ENCODE results near the gene THBS1. TPM values are rescaled to one million over a fixed set of nuclear protein-coding genes. Genes with fewer than 3 reads are reported as not detected.

Gene THBS1
- total RNA-seq, 6 experiments from 2014 or later = 7,606 to 9,130 (median 7,816) TPM

DNA sequence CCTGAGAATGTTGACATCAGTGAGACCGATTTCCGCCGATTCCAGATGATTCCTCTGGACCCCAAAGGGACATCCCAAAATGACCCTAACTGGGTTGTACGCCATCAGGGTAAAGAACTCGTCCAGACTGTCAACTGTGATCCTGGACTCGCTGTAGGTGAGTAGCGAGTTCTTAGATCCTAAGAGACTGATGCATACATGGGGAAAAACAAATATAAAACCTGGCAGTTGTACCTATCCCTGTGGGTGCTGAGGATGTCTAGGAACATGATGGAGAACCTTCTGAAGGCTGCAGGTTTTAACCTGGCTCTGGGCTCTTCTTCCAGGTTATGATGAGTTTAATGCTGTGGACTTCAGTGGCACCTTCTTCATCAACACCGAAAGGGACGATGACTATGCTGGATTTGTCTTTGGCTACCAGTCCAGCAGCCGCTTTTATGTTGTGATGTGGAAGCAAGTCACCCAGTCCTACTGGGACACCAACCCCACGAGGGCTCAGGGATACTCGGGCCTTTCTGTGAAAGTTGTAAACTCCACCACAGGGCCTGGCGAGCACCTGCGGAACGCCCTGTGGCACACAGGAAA lies 12.3 kb downstream of the THBS1 start:
- Mint-ChIP-seq H3K36me3 (ENCODE audit: low read depth) (peaks cover 87% of the 10 kb centered on the region), H3K27ac (peak overlapping the region; percentile 86), H3K27me3 (ENCODE audit: insufficient read depth) (peaks cover 92% of the 10 kb centered on the region), H3K4me3 (peak overlapping the region; percentile 90), H3K4me1 (ENCODE audit: low read depth) (peaks cover 89% of the 10 kb centered on the region), H3K9me3 (peaks cover 87% of the 10 kb centered on the region)
- peak; percentile 56 for DNase-seq
- TF ChIP-seq, protein P1, sequence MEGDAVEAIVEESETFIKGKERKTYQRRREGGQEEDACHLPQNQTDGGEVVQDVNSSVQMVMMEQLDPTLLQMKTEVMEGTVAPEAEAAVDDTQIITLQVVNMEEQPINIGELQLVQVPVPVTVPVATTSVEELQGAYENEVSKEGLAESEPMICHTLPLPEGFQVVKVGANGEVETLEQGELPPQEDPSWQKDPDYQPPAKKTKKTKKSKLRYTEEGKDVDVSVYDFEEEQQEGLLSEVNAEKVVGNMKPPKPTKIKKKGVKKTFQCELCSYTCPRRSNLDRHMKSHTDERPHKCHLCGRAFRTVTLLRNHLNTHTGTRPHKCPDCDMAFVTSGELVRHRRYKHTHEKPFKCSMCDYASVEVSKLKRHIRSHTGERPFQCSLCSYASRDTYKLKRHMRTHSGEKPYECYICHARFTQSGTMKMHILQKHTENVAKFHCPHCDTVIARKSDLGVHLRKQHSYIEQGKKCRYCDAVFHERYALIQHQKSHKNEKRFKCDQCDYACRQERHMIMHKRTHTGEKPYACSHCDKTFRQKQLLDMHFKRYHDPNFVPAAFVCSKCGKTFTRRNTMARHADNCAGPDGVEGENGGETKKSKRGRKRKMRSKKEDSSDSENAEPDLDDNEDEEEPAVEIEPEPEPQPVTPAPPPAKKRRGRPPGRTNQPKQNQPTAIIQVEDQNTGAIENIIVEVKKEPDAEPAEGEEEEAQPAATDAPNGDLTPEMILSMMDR (IDR thresholded peaks at IDR 0.05) = no peak

- Mint-ChIP-seq H3K27ac (peak overlapping the region; percentile 86), H3K4me3 (peak overlapping the region; percentile 90), H3K4me1 (ENCODE audit: low read depth) (peaks cover 89% of the 10 kb centered on the region), H3K36me3 (ENCODE audit: low read depth) (peaks cover 85% of the 10 kb centered on the region), H3K9me3 (peaks cover 87% of the 10 kb centered on the region), H3K27me3 (ENCODE audit: insufficient read depth) (peaks cover 92% of the 10 kb centered on the region)
- TF ChIP-seq, protein P1 (IDR thresholded peaks at IDR 0.05) = no peak
- DNase-seq = peak; percentile 48
Measured at GRCh38 chr15:39593656-39594445, 13.0 kb downstream of the THBS1 start.

GRCh38 chr15:39594446-39595337 lies 13.8 kb downstream of the THBS1 start:
- Mint-ChIP-seq H3K36me3 (ENCODE audit: low read depth) (peaks cover 82% of the 10 kb centered on the region), H3K9me3 (peaks cover 87% of the 10 kb centered on the region), H3K27me3 (ENCODE audit: insufficient read depth) (peaks cover 92% of the 10 kb centered on the region), H3K4me1 (ENCODE audit: low read depth) (peaks cover 89% of the 10 kb centered on the region), H3K4me3 (peak overlapping the region; percentile 90), H3K27ac (peak overlapping the region; percentile 86)
- TF ChIP-seq, protein P1 (IDR thresholded peaks at IDR 0.05) = no peak
- peak; percentile 54 for DNase-seq

- peak; percentile 71 for DNase-seq
- peak overlapping the region; percentile 82 for H3K4me3 Mint-ChIP-seq
- H3K9me3 Mint-ChIP-seq = peaks cover 87% of the 10 kb centered on the region
- peak overlapping the region; percentile 86 for H3K27ac Mint-ChIP-seq
- TF ChIP-seq, protein P1 (IDR thresholded peaks at IDR 0.05) = no peak
- H3K4me1 Mint-ChIP-seq (ENCODE audit: low read depth) = peaks cover 89% of the 10 kb centered on the region
- H3K36me3 Mint-ChIP-seq (ENCODE audit: low read depth) = peaks cover 80% of the 10 kb centered on the region
- H3K27me3 Mint-ChIP-seq (ENCODE audit: insufficient read depth) = peaks cover 92% of the 10 kb centered on the region
Measured at GRCh38 chr15:39595338-39596221, 14.7 kb downstream of the THBS1 start.

All from HFFc6 (cell line).